ENCODE results near the gene SPECC1.
"Not testable (repeated sequence)": the region's sequence is repeated elsewhere in the genome, so short reads cannot be mapped to it uniquely, and the experiment has no call there.

Gene SPECC1

DNA sequence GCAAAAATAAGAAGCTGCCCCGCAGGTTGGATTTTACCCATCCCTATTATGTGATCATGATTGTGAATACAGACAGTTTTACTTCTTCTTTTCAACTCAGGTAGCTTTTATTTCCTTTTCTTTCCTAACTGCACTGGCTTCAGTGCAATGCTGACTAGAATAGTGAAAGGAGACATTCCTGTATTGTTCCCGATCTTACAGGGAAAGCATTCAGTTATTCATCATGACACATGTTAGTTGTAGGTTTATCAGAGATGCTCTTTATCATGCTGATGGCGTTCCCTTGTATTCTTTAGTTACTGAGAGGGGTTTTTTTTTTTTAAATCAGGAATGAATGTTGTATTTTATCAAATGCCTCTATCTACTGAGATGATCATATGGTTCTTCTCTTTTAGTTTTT lies 343.4 kb downstream of the SPECC1 start:
- not testable (repeated sequence) for DNase-seq

DNA sequence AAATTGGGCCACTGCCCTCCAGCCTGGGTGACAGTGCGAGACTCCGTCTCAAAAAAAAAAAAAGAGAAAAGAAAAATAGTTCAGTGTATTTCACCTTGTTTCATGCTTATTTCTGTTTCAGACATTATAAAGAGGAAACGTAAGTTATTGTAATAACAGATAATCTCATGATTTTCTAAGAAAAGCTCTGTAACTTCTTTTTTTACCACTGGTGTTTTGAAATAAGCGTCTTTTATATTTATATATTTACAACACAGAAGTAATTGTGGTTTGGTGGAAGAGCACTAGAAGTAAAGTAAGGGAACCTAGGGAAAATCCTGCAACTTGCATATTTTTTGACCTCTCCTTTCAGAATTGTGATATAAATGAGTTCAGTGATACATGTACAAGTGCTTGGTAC lies 354.7 kb downstream of the SPECC1 start:
- not testable (repeated sequence) for DNase-seq

Data from activated CD4-positive, alpha-beta T cell treated with anti-CD3 and anti-CD28 coated beads, Interleukin-2, amount 50 U/mL, for 4 hours (primary cell).